Dermis microvascular lymphatic vessel endothelial cell (primary cell): ENCODE data around the gene CORIN. TPM values are rescaled to one million over a fixed set of nuclear protein-coding genes. Genes with fewer than 3 reads are reported as not detected.
A peak's percentile ranks its signal among the peaks of the same experiment; 100 is the strongest.
"Not testable (repeated sequence)": the region's sequence is repeated elsewhere in the genome, so short reads cannot be mapped to it uniquely, and the experiment has no call there.

ENCODE experiments used
- DNase-seq, 2 donors: peaks; one replicate each; pipeline versions ENCODE4 v3.0.0 to v3.0.0-alpha.2; 2010; ENCODE audit warnings: low read depth in 2 of 2
- total RNA-seq: library from RNA; depleted of rRNA; stranded (reverse); fragments of >200 nt; gene quantifications from 2 replicates; pipeline ENCODE4 v1.2.1, GENCODE V29; 2014

Gene CORIN
- total RNA-seq, 1 donor from 2014 or later, result under 0.01 TPM

GRCh38 chr4:47721485-47721884, 116.4 kb downstream of the CORIN start:
- DNase-seq, result no peak

GRCh38 chr4:47720787-47721186, 117.1 kb downstream of the CORIN start:
- no peak for DNase-seq

GRCh38 chr4:47719576-47719975, 118.3 kb downstream of the CORIN start:
- DNase-seq, result no peak

DNA sequence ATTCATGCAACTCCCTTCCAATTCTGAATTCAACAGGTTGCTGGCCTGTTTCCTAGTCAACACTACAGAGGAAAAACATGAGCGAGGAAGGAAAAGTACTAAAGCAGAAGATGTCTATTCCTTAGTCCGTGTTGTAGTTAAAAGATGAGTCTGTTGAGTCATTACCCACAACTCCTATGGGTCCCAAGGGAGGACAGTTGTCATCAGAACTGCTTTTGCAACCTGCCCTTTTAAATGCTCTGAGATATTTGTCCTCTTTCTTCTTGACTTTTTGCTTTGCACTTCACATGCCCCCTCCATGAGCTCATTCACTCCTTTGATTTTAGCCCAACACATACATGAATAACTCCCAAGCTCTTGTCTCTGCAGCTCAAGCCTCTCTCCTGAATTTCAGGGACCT, 119.2 kb downstream of the CORIN start:
- DNase-seq, result no peak

DNA sequence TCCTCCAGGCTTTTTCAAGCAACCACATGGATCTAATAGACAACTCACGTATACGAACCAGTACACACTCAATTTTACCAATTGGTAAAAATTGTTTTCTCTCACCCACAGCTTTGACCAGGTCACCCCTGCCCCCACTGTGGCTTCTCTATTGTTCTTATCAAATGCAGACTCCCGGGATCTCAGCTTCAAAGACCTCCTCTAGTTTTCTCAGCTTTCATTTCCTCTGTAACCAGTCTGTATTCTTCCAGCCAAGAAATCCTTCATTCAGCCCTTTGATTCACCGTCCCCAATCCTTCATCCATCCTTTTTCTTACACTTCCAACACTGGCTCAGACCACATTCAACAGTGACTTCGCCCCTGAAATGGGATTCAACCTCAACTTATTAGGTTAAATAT, 120.7 kb downstream of the CORIN start:
- no peak for DNase-seq

- no peak for DNase-seq
Observed at GRCh38 chr4:47715716-47716416, 122.0 kb downstream of the CORIN start.

GRCh38 chr4:47714269-47714668, 123.6 kb downstream of the CORIN start:
- no peak for DNase-seq

GRCh38 chr4:47713129-47713834, 124.6 kb downstream of the CORIN start:
- no peak for DNase-seq

- DNase-seq, result no peak
Observed at GRCh38 chr4:47711646-47712045, 126.2 kb downstream of the CORIN start.

GRCh38 chr4:47711183-47711582, 126.7 kb downstream of the CORIN start:
- DNase-seq, result no peak

DNA sequence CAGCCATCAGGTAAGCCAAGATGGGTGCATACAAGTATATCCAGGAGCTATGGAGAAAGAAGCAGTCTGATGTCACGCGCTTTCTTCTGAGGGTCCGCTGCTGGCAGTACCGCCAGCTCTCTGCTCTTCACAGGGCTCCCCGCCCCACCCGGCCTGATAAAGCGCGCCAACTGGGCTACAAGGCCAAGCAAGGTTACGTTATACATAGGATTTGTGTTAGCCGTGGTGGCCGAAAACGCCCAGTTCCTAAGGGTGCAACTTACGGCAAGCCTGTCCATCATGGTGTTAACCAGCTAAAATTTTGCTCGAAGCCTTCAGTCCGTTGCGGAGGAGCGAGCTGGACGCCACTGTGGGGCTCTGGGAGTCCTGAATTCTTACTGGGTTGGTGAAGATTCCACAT, 131.5 kb downstream of the CORIN start:
- not testable (repeated sequence) for DNase-seq

DNA sequence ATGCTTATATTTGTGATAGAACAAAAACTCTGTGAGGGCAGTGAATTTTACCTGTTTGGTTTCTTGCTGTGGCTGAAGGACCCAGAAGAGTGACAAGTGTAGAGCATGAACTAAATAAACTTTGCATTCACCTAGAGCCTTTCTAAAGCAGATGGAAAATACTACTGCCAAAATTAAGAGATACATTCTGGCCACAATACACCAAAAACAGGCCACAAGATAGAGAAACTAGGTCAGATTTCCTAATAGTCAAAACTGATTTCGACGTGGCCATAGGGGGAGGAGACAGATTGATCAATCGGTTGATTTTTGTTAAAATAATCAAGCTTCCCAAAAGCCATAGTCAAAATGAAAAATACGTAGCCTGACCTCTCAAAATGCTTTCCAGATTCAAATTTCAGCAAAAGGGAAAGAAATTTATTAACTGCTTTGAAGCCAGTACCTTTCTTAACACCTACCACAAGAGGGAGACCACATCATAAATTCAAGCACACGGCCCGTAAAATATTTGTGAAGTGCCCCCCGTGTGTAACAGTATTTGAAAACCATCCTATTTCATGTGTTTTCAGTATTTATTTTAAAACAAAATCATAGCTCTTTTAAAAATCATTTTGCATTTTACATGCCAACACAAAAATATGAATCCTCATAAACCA, 132.4 kb downstream of the CORIN start:
- peak; percentile 12 to 33 for DNase-seq

DNA sequence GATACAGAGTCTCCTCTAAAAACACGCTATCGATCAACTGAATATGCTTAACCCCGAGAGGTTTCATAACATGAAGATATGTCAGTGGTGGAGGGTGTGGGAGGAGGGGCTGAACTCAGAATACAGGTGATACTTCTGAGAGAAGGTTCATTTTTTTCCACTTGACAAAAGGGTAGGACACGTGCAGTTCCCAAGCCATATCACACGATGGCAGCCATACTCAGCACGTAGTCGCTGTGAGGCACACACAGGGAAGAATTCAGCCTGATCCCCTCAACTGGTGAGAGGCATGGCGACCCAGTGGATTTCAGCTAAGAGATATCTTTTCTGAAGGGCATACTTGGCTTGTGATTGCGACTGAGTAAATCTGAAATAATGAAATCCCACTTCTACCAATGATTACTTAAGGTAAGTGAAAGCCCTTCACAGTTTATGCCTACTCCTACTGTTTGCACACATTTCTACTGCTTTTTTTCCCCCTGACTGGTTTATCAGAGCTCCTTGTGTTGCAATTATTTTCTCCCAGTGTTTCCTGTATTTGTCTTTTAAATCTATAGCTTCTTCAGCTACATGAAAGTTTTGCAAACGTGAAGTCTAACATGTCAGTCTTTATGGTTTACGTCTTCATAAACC, 133.1 kb downstream of the CORIN start:
- DNase-seq, result peak; percentile 10 to 35

GRCh38 chr4:47703956-47704355, 133.9 kb downstream of the CORIN start:
- no peak for DNase-seq

GRCh38 chr4:47703008-47703407, 134.9 kb downstream of the CORIN start:
- DNase-seq, result no peak

DNA sequence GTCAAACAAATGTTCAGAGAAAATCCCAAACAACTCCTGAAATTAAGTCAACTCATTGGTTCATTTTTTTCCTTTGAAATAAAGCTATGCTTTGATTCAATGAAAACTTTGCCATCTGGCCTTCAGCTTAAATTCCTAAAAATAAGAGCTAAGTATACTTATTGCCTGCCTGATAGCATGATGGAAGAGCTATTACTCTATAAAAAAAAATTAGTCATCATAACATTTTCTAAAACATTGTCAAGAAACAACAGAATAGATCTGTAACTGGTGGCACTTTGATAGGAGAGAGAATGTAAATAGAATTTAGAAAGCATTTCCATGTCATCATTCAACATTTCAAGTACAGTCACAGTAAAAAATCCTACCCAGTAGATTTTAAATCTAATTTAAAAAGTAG, 136.6 kb downstream of the CORIN start:
- DNase-seq, result no peak

DNA sequence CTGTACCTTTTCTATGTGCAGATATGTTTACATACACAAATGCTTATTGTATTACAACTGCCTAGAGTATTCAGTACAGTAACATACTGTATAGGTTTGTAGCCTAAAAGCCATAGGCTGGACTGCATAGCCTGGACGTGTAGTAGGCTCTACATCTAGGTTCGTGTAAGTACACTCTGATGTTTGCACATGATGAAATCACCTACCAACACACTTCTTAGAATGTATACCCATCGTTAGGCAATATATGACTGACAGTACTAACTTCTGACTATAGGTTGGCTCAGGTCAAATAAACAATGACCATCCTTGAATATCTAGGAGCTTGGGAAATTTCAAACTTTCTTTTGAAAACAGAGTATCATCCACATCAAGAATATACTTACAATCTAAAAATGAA, 139.0 kb downstream of the CORIN start:
- DNase-seq, result no peak

- DNase-seq, result no peak
Observed at GRCh38 chr4:47696823-47697222, 141.0 kb downstream of the CORIN start.

- DNase-seq, result no peak
Observed at GRCh38 chr4:47695260-47695659, 142.6 kb downstream of the CORIN start.

GRCh38 chr4:47694322-47694721, 143.5 kb downstream of the CORIN start:
- no peak for DNase-seq

DNA sequence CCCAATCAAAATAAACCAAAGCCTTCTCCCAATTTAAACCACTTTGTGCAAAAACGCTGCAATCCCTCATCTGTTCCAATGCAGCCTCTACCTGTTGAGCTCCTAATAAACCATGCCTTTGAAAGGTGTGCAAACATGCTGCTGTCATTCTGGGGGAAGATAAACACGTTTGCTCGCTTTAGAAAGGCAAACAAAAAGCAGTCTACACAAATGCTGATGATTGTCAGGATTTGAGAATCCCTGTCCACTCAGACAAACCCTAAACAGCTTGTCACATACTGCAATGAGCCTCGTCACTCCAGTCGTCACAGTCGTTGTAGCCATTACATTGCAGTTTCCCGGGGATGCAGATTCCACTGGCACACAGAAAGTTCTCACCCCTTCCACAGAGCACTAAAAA, 145.2 kb downstream of the CORIN start:
- DNase-seq, result no peak

DNA sequence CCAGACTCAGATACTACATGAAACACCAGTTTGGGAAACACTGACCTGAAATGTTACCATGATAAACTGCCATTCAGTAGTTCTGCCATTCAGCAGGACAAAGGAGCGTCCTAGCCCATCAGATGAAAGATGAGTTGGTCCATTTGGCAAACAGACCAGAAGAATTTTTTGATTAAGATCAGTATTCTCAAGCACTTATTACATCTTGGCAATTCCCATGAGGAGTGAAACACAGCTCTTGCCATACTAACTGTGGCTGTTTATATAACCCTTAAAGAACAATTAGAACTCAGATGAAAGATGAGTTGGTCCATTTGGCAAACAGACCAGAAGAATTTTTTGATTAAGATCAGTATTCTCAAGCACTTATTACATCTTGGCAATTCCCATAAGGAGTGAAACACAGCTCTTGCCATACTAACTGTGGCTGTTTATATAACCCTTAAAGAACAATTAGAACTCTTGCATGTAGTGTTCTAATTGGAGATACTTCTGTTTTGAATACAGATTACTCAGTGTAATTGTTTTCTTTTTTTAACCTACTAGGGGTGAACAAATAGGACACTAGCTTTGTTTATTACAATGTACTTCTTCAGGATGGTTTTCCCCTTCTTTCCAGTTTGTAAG, 146.0 kb downstream of the CORIN start:
- DNase-seq, result peak in 1 of 2 donors; percentile 4
